ENCODE data around the gene GOLGA8A.

GRCh38 chr15:34436126-34436955 lies 1.3 kb downstream of the GOLGA8A start:
- no peak for TF ChIP-seq POLR2AphosphoS5 (IDR thresholded peaks at IDR 0.05; ENCODE audit: low read depth, low read length)
- no peak for TF ChIP-seq SIN3A (IDR thresholded peaks at IDR 0.05; ENCODE audit: borderline replicate concordance, insufficient read depth, low read length)
- no peak for TF ChIP-seq REST (IDR thresholded peaks at IDR 0.05; ENCODE audit: insufficient read depth in 1 of 2, low read depth in 2 of 2, low read length in 2 of 2)
- TF ChIP-seq TAF1 (IDR thresholded peaks at IDR 0.05; ENCODE audit: borderline replicate concordance, insufficient read depth, low read length): no peak
- no peak for TF ChIP-seq FOXP2 (optimal IDR thresholded peaks at IDR 0.05; ENCODE audit: borderline replicate concordance, extremely low read depth, extremely low read length, insufficient read depth)

All from PFSK-1 (cell line).